ENCODE data around the gene DOCK4.

Gene DOCK4

GRCh38 chr7:111872450-111873325, 333.5 kb downstream of the DOCK4 start:
- no peak overlapping the region for H3K27ac ChIP-seq (replicated peaks)
- no peaks in the 10 kb centered on the region for H3K27me3 ChIP-seq (ENCODE audit: insufficient read depth, poor library complexity, severe bottlenecking)
- no peak overlapping the region for H3K4me3 ChIP-seq (replicated peaks; ENCODE audit: insufficient read depth, low read length)
- TF ChIP-seq POLR2AphosphoS5 (IDR thresholded peaks at IDR 0.05; ENCODE audit: low read depth) (no peak), SPI1 (IDR thresholded peaks at IDR 0.05; ENCODE audit: borderline replicate concordance, low read depth) (no peak), REST (IDR thresholded peaks at IDR 0.05; ENCODE audit: insufficient replicate concordance, low read depth) (no peak)
- TF ChIP-seq, protein P1, sequence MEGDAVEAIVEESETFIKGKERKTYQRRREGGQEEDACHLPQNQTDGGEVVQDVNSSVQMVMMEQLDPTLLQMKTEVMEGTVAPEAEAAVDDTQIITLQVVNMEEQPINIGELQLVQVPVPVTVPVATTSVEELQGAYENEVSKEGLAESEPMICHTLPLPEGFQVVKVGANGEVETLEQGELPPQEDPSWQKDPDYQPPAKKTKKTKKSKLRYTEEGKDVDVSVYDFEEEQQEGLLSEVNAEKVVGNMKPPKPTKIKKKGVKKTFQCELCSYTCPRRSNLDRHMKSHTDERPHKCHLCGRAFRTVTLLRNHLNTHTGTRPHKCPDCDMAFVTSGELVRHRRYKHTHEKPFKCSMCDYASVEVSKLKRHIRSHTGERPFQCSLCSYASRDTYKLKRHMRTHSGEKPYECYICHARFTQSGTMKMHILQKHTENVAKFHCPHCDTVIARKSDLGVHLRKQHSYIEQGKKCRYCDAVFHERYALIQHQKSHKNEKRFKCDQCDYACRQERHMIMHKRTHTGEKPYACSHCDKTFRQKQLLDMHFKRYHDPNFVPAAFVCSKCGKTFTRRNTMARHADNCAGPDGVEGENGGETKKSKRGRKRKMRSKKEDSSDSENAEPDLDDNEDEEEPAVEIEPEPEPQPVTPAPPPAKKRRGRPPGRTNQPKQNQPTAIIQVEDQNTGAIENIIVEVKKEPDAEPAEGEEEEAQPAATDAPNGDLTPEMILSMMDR (IDR thresholded peaks at IDR 0.05; ENCODE audit: insufficient read depth, low read length): no peak
- no peak for DNase-seq (ENCODE audit: low read depth in 1 of 2, low spot score in 1 of 2)

DNA sequence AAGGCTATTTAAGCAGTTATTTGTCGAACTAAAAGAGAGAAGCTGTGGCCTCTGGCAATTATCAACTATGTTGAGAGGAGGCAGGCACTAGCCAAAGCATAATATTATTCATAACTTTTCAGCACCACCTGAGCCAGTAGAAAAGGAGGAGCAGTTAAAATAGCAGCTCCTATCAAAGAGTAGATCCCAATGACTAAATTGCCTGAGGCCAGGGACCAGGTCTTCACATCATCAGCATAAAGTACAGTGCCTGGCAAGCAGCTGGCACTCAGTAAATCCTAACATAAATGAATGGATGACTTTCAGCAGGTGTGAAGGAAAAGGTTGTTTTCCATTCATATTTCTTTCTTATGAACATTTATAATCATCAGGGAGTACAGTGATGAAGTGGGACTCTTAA, 334.9 kb downstream of the DOCK4 start:
- no peaks in the 10 kb centered on the region for H3K27me3 ChIP-seq (ENCODE audit: insufficient read depth, poor library complexity, severe bottlenecking)
- H3K27ac ChIP-seq (replicated peaks): no peak overlapping the region
- TF ChIP-seq SPI1 (IDR thresholded peaks at IDR 0.05; ENCODE audit: borderline replicate concordance, low read depth) (no peak), REST (IDR thresholded peaks at IDR 0.05; ENCODE audit: insufficient replicate concordance, low read depth) (no peak), GABPA (IDR thresholded peaks at IDR 0.05; ENCODE audit: low read depth) (no peak), POLR2AphosphoS5 (IDR thresholded peaks at IDR 0.05; ENCODE audit: low read depth) (no peak)
- TF ChIP-seq, protein P1 (IDR thresholded peaks at IDR 0.05; ENCODE audit: insufficient read depth, low read length): no peak
- no peak overlapping the region for H3K4me3 ChIP-seq (replicated peaks; ENCODE audit: insufficient read depth, low read length)
- no peak for DNase-seq (ENCODE audit: low read depth in 1 of 2, low spot score in 1 of 2)

DNA sequence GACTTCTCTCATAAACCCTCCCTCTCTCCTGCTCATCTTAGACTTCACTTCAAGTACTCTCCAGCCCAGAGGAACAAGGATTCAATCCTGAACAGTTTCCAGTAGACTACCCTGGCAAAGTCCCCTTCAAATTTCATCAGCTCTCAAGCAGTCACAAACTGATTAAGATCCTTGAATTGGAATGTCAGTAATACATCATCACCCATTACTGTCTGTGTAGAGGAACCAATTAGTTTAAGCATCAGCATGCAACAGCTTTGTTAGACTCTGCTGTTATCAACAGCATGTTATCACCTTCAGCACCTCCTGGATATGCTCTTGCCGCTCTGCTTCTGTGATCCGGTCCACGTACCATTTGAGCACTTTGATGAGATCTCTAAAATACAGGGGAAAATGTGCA, 336.9 kb downstream of the DOCK4 start:
- DNase-seq (ENCODE audit: low read depth in 1 of 2, low spot score in 1 of 2): no peak
- Histone ChIP-seq H3K27me3 (ENCODE audit: insufficient read depth, poor library complexity, severe bottlenecking) (no peaks in the 10 kb centered on the region), H3K27ac (replicated peaks) (no peak overlapping the region), H3K4me3 (replicated peaks; ENCODE audit: insufficient read depth, low read length) (no peak overlapping the region)
- no peak for TF ChIP-seq POLR2AphosphoS5 (IDR thresholded peaks at IDR 0.05; ENCODE audit: low read depth)
- TF ChIP-seq GABPA (IDR thresholded peaks at IDR 0.05; ENCODE audit: low read depth): no peak
- no peak for TF ChIP-seq SPI1 (IDR thresholded peaks at IDR 0.05; ENCODE audit: borderline replicate concordance, low read depth)
- no peak for TF ChIP-seq REST (IDR thresholded peaks at IDR 0.05; ENCODE audit: insufficient replicate concordance, low read depth)
- TF ChIP-seq, protein P1 (IDR thresholded peaks at IDR 0.05; ENCODE audit: insufficient read depth, low read length): no peak
